ENCODE results near the gene ZNF3.

GRCh38 chr7:100106633-100107032 lies 25.1 kb upstream of the ZNF3 start:
- TF ChIP-seq YY1 (IDR thresholded peaks at IDR 0.05; ENCODE audit: insufficient read depth, insufficient read length) (no peak), ZNF274 (IDR thresholded peaks at IDR 0.05; ENCODE audit: low read depth, low read length) (no peak)

All from NT2/D1 (cell line).